MM.1S (cell line): Measurements from ENCODE around the gene MAP7D1.
"Not testable (repeated sequence)": the region's sequence is repeated elsewhere in the genome, so short reads cannot be mapped to it uniquely, and the experiment has no call there.

Experiments used
- DNase-seq: peaks from one replicate; pipeline ENCODE4 v3.0.0-alpha.2; 2015
- H2AFZ ChIP-seq: fragments of 300-600 bp; sonication (generic); 2 replicates; pipeline ENCODE4 v1.6.0; 2016; ENCODE audit warnings: antibody characterized with exemption, low read length
- H3F3A ChIP-seq: fragments of 300-600 bp; sonication (generic); 2 replicates; pipeline ENCODE4 v1.6.1; 2016; ENCODE audit warnings: mild to moderate bottlenecking, antibody characterized with exemption, low read length, moderate library complexity, mixed read lengths; ENCODE audit not compliant: insufficient read depth
- H3K27ac ChIP-seq: fragments of 300-600 bp; sonication (generic); 2 replicates; pipeline ENCODE4 v1.5.1; 2016; ENCODE audit warnings: mild to moderate bottlenecking, low read length
- H3K27me3 ChIP-seq: fragments of 300-600 bp; sonication (generic); replicated peaks from 2 replicates; pipeline ENCODE4 v1.6.0; 2016; ENCODE audit warnings: low read length; ENCODE audit not compliant: insufficient read depth
- H3K36me3 ChIP-seq: fragments of 300-600 bp; sonication (generic); replicated peaks from 2 replicates; pipeline ENCODE4 v1.6.1; 2016; ENCODE audit warnings: mild to moderate bottlenecking, low read length, mixed read lengths; ENCODE audit not compliant: insufficient read depth
- H3K4me1 ChIP-seq: fragments of 300-600 bp; sonication (generic); 2 replicates; pipeline ENCODE4 v1.6.1; 2016; ENCODE audit warnings: low read length, mixed read lengths
- H3K4me2 ChIP-seq: fragments of 300-600 bp; sonication (generic); 2 replicates; pipeline ENCODE4 v1.6.0; 2016; ENCODE audit warnings: low read depth, low read length
- H3K4me3 ChIP-seq: fragments of 300-600 bp; sonication (generic); 2 replicates; pipeline ENCODE4 v1.5.1; 2016; ENCODE audit warnings: low read length, mixed read lengths
- H3K79me2 ChIP-seq: fragments of 300-600 bp; sonication (generic); 2 replicates; pipeline ENCODE4 v1.6.1; 2016; ENCODE audit warnings: mixed run types, low read length, mixed read lengths
- H3K9ac ChIP-seq: fragments of 300-600 bp; sonication (generic); 2 replicates; pipeline ENCODE4 v1.6.1; 2016; ENCODE audit warnings: low read length, mixed read lengths
- H3K9me2 ChIP-seq: fragments of 300-600 bp; sonication (generic); replicated peaks from 2 replicates; pipeline ENCODE4 v1.6.1; 2016; ENCODE audit warnings: mild to moderate bottlenecking, low read length, mixed read lengths; ENCODE audit not compliant: insufficient read depth
- H3K9me3 ChIP-seq: fragments of 300-600 bp; sonication (generic); replicated peaks from 2 replicates; pipeline ENCODE4 v1.6.1; 2016; ENCODE audit warnings: mild to moderate bottlenecking, low read length, mixed read lengths; ENCODE audit not compliant: insufficient read depth
- H4K20me1 ChIP-seq: fragments of 300-600 bp; sonication (generic); 2 replicates; pipeline ENCODE4 v1.6.1; 2016; ENCODE audit warnings: mild to moderate bottlenecking, low read length, moderate library complexity, mixed read lengths; ENCODE audit not compliant: insufficient read depth
- EZH2 ChIP-seq: fragments of 300-600 bp; sonication (generic); optimal IDR thresholded peaks from 2 replicates; pipeline ENCODE3; 2017; ENCODE audit warnings: low read depth, mild to moderate bottlenecking, antibody characterized with exemption, low read length, mixed read lengths
- EZH2phosphoT487 ChIP-seq: fragments of 300-600 bp; sonication (generic); IDR thresholded peaks from 2 replicates; pipeline ENCODE4 v1.6.1; 2018; ENCODE audit warnings: antibody characterized with exemption, low read length
- TF ChIP-seq, protein P1 (sequence below): fragments of 300-600 bp; sonication (generic); IDR thresholded peaks from 2 replicates; pipeline ENCODE4 v1.5.1; 2016; ENCODE audit warnings: antibody characterized with exemption, low read length, mixed read lengths

MAP7D1 gene

GRCh38 chr1:36157115-36157903 is 1.3 kb downstream of the MAP7D1 start:
- H3K9me3 ChIP-seq = no peaks in the 10 kb centered on the region
- H3F3A ChIP-seq = peaks cover 9% of the 10 kb centered on the region; the same call in 1 of the 2 replicates
- DNase-seq = no peak
- peak overlapping the region; percentile 99 for H3K4me3 ChIP-seq
- H3K27ac ChIP-seq = no peak overlapping the region
- H3K4me1 ChIP-seq = peaks cover 34% of the 10 kb centered on the region
- H3K36me3 ChIP-seq = no peaks in the 10 kb centered on the region
- H3K4me2 ChIP-seq = peak overlapping the region; percentile 76
- H3K9ac ChIP-seq = peak overlapping the region; percentile 91
- H3K9me2 ChIP-seq = no peaks in the 10 kb centered on the region
- H3K27me3 ChIP-seq = no peaks in the 10 kb centered on the region
- H2AFZ ChIP-seq = 0 out of 2 replicates have a peak overlapping the region, but pooled peaks have one; percentile 36
- TF ChIP-seq EZH2 (no peak), EZH2phosphoT487 (no peak)
- TF ChIP-seq, protein P1, sequence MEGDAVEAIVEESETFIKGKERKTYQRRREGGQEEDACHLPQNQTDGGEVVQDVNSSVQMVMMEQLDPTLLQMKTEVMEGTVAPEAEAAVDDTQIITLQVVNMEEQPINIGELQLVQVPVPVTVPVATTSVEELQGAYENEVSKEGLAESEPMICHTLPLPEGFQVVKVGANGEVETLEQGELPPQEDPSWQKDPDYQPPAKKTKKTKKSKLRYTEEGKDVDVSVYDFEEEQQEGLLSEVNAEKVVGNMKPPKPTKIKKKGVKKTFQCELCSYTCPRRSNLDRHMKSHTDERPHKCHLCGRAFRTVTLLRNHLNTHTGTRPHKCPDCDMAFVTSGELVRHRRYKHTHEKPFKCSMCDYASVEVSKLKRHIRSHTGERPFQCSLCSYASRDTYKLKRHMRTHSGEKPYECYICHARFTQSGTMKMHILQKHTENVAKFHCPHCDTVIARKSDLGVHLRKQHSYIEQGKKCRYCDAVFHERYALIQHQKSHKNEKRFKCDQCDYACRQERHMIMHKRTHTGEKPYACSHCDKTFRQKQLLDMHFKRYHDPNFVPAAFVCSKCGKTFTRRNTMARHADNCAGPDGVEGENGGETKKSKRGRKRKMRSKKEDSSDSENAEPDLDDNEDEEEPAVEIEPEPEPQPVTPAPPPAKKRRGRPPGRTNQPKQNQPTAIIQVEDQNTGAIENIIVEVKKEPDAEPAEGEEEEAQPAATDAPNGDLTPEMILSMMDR = no peak
- no peaks in the 10 kb centered on the region for H4K20me1 ChIP-seq
- H3K79me2 ChIP-seq = peaks cover 70% of the 10 kb centered on the region

- Histone ChIP-seq H2AFZ (no peak overlapping the region), H3F3A (peaks cover 9% of the 10 kb centered on the region; the same call in 1 of the 2 replicates), H3K4me3 (peak overlapping the region; percentile 99; the same call in 1 of the 2 replicates), H3K27ac (no peak overlapping the region), H3K9ac (peak overlapping the region; percentile 91; the same call in 1 of the 2 replicates), H3K79me2 (peaks cover 79% of the 10 kb centered on the region), H3K4me2 (peak overlapping the region; percentile 76), H3K27me3 (no peaks in the 10 kb centered on the region), H4K20me1 (no peaks in the 10 kb centered on the region), H3K4me1 (peaks cover 34% of the 10 kb centered on the region), H3K36me3 (no peaks in the 10 kb centered on the region), H3K9me3 (no peaks in the 10 kb centered on the region), H3K9me2 (no peaks in the 10 kb centered on the region)
- no peak for TF ChIP-seq EZH2
- TF ChIP-seq EZH2phosphoT487 = no peak
- TF ChIP-seq, protein P1 = no peak
- no peak for DNase-seq
Measured at GRCh38 chr1:36157973-36158826, 2.2 kb downstream of the MAP7D1 start.

GRCh38 chr1:36158827-36159252 is 2.9 kb downstream of the MAP7D1 start:
- Histone ChIP-seq H3K4me1 (peaks cover 34% of the 10 kb centered on the region), H3K79me2 (peaks cover 85% of the 10 kb centered on the region)
- not testable (repeated sequence) for DNase-seq, H3K9ac ChIP-seq, H3K9me2 ChIP-seq, H3K27ac ChIP-seq, H3K9me3 ChIP-seq, H3K27me3 ChIP-seq, H3K4me2 ChIP-seq, H4K20me1 ChIP-seq, H3F3A ChIP-seq, H2AFZ ChIP-seq, H3K4me3 ChIP-seq, H3K36me3 ChIP-seq
